ENCODE measurements around the gene GALNT10.

The GALNT10 gene

DNA sequence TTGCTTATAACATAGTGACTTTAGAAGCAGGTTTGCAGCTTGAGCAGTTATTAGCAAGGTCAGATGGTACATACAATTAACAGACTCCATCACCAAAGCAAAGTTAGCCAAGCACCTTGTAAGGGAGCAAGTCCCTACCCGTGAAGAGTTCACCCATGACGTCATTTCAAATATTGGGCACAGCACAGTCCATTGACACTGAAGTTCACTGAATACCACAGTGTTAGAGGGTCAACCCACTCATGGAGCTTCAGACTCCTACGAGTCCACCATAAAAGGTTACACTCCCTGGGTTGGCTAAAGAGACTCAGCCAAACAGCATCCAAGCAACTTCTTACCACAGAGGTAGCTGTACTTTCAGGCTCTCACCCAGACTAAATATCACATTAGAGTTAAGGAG, 77.5 kb downstream of the GALNT10 start:
- no peak for DNase-seq

DNA sequence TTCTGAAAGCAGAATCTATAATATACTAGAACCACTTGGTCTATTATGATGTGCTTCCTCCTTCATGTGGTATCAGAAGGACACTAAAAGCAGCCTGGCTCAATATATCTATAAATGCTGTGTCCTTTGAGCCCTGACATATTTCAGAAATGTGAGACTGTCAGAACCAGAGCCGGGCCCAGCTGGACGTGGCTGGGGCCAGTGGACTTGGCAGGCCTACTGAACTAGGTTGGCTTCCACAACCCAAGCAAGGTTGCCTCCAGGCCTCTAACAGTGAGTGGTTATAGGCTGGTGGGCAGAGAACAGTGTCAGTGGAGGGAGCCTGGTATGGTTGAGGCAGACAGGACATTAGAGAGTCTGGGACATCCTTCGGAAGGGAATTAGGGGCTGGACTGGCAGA, 78.9 kb downstream of the GALNT10 start:
- no peak for DNase-seq

DNA sequence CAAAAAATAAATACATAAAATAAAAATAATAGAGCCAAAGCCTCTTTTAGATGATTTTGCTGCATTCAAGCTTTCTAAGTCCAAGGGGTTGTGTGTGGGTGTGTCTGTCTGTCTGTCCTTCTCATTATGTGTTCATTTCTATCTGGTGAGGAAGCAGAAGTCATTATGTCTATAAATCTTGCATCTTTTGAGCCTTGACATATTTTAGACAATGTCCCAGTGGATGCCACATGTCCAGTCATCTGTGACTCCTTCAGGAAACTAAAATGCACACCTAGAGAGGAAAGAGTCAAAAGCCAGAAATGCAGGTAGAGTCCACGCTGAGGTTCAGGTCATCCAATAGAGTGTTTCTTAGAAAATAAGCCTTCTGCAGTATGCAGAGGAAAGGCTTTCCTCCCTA, 80.9 kb downstream of the GALNT10 start:
- no peak for DNase-seq

DNA sequence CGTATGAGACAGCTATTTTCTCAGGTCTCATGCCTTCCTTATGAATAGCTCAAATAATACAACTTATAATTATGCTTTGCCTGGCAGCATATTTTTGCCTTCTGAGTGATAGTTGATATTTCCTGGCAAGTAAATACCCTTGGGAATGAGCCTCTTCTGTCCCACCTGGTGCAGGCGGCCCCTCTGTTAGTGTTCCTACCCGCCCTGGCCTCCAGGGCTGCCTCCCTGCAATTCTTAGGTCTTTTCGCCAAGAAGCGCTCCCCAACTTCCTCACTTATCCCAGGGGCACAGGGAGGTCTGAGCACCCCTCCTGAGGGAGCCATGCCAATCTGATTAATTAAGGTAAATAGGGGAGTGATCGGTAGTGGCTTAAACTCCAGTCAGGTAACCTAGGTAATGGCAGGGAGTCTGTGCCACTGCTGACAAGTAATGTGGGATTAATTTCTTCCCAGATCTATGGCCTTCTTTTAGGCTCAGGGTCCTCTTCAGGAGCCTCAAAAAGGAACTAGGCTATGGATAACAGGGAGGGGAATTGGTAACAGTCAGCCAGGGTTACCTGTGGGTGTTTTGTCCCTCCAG, 81.5 kb downstream of the GALNT10 start:
- DNase-seq: no peak

DNA sequence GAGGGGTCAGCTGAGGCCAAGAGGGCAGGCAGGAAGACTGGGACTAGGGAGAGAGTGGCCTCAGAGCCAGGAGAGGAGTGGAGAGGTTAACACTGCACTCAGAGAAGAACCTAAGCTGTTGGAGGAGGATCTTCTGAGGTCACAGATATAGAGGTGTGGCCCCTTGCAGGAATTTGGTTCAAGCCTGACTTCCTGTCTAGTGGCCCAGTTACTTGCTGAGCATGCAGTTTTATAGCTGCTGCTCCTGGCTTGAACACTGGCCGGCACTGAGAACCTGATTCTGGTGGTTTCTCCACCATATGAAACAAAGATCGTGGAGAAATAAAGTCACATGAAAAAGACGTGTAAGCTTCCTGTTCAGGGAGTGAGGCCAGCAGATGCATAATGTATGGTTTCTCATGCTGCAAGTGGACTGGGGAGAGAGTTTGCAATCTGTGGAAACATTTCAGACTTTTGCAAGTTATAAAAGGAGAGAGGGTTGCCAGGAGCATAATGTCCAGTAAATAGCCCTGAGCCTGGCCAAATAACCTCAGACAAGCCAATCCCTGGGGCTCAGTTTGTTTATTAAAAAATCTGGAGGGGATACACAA, 82.6 kb downstream of the GALNT10 start:
- peak; percentile 51 for DNase-seq

DNA sequence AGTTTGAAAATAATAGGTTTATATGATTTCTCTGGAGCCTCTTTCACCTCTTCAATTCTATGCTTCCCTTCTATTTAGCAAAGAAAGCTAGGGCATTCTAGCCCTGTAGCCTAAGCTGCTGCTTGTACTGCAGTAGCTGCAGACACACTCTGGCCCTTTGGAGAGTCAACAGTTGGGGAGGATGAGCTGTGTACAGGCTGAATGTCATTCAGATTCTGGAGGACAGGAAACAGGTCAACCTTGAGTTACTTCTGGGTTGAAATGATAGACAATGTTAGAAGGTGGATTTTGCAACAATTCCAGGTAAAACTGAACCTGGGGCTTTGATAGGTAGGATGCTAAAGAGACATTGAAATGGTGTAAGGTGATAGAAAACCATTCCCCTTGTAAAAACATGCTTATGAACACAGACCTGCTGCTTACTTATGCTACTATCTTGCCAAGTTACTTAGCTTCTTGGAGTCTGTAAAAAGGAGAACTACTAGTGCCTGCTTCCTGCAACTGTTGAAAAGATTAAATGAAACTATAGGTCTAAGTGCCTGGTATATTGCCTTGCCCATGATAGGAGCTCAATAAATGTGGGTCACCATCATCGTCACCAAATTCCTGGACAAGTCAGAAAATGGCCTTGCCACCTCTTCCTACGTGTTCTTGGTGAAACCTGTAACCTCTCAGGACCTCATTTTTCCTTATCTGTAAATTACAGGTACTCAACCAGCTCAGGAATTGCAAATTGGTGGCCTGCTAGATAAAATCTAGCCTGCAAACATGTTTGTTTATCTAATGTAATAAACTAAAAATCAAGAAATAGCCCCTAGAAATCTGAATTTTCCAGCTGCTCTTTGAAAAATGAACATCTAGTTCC, 83.7 kb downstream of the GALNT10 start:
- DNase-seq: no peak

DNA sequence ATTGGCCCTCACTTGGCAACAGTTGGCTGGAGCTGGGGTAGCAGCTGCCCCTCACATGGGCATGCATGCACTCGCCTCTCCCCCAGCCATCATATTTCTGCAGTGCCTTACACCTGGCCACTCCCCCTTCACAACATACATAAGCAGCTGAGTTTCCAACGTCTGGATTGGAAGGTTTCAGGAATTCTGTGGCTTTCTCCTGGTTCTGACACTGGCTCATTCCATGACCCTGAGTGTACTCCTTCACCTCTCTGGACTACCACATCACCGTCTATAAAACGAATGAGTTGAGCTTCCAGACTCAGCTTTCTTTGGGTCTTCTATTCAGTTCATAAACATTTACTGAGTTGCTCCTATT, 84.3 kb downstream of the GALNT10 start:
- no peak for DNase-seq

DNA sequence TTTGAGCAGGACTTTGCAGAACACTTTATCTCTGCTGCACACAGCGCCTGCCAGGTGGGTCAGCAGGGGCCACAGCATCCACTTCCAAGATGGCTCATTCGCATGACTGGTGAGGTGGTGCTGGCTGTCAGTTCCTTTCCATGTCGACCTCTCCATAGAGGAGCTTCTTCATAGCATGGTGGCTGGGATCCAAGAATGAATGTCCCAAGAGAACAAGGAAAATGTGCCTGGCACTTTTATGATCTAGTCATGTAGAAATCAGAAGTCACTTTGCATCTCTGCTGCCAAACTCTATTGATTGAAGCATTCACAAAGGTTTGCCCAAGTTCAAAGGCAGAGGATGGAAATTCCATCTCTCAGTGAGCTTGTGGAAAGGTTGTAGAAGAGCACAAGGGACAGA, 85.0 kb downstream of the GALNT10 start:
- no peak for DNase-seq

DNA sequence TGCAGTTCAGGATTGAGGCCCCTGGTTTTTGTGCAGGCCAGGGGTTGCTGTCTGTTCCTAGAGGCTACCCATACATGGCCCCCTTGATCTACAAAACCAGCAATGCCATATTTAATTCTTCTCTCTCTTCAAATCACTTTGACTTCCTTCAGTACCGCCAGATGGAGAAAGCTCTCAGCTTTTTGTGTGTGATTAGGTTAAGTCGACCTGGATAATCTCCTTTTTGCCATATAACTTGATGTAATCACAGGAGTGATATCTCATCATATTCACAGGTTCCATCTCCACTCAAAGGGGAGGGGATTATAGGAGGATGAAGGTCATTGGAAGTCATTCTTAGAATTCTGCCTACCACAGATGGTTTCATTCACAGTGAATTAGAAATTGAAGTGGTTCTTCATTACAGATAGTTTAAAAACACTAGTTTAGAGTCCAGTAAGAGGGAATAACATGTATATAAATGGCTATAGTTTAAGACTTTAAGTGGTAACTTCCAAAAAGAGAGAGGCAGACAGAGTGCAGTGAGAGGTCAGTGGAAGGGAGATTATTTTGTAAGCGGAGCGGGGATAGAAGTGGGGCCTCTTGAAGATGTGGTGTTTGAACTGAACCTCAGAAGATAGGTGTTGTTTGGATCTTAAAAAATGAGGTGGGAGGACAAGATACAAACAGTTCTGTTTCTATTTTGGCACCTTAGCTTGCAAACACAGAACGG, 85.9 kb downstream of the GALNT10 start:
- no peak for DNase-seq

DNA sequence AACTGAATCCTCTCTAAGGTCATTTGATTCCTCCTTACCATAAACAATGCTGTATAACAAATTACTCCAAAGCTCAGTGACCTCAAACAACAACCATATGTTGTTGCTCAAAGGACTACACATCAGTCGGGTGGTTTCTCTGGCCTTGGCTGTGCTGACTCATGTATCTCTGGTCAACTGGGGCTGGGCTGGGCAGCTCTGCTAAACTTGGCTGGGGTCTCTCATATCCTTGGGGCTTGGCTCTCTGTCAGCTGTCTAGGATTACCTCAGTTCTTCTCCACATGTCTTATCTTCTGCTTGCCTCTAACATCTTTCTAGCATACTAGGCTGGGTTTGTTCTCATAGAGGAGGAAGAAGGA, 86.4 kb downstream of the GALNT10 start:
- DNase-seq: no peak

DNA sequence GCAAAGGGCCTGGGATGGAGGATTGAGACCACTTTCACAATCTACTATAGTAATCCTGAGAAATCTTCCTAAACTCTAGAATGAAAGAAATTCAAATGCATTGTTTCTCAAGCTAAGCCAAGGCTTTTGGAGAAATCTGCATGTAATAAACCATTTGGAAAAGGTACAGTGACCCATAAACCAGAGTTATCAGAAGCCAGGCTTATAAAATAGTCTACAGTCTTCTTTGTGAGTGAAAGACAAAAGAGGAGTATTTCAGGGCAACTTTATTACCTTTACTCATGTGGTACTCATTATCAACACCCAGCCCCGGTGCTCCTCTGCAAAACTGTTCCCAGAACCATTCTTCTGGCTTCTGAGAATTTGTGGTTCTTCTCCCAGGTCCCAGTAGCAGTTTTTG, 87.0 kb downstream of the GALNT10 start:
- DNase-seq: no peak

DNA sequence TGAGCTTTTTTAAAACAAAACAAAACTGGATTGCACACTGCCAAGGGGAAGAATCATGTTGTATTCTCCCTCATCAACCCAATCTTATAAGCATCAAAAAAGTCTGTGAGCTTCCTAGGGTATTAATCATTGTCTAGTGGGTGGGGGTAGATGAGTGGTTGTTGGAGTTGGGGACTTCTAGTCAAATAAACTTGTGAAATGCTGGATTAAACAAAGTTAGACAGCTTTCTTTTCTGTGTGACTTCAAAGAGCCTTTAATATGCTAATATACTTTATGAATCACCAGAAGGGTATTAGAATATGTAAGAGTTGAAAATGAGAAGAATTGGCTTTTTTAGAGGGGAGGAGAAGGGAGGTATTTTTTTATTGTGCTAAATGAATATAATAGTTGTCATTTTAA, 87.7 kb downstream of the GALNT10 start:
- DNase-seq: no peak

DNA sequence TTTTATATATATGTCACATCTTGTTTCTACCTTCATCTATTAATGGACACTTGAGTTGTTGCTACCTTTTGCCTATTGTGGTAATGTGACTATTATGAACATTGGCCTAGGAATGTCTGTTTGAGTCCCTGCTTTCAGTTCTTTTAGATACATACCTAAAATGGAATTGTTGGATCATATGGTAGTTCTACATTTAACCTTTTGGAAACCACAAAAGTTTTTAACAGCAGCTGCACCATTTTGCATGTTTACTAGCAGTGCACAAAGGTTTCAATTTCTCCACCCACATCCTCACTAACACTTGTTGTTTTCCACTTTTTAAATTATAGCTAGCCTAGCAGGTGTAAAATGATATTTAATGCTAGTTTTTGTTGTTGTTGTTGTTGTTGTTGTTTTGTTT, 88.4 kb downstream of the GALNT10 start:
- no peak for DNase-seq

DNA sequence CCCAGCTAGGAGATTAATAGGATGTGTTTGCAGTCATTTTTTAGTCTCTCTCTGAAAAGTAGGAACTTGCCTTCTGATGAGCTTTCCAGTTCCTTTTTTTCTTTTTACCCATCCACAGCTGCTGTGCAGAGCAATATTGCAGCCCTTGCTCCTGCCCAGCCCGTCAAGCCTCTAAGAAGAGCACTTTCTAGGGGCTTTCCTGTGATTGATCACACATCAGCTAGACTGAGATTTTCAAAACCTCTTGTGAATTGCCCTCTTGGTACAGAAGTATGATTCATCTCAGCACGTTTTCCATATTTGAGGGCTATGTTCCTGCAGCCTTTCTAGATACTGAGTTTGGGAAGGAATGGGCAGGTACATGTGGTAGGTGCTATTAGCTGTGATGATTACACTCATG, 93.9 kb downstream of the GALNT10 start:
- peak; percentile 3 for DNase-seq

DNA sequence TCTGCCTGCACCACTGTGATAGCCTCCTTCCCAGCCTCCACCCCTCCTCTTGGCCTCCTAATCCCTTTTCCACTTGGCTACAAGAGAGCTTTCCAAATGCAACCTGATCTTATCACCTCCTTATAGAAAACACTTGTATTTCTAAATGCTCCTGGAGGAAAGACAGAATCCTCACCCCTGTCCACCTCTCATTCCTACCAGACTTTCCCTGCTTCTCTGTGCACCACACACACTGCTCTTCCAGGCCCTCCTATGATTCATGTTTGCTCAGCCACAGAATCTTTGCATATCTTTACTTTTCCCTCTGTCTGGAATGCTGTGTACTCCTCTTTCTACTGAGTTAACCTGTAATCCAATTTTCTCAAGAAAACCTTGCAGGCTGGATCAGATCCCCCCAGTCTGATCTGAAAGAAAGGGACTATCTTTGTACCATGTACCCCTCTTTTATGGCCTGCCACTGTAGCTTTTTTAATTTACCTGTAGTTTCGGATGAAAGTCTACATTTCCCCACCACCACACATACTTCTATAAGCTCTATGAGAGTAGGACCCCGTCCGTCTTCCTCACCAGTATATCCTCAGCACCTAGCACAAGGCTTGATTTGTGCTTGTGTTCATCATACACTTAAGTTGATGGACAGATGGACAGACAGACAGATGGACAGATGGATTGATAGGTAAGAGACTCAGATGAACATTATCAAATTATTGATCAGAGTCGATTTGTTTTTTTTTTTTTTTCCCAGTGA, 95.3 kb downstream of the GALNT10 start:
- no peak for DNase-seq

DNA sequence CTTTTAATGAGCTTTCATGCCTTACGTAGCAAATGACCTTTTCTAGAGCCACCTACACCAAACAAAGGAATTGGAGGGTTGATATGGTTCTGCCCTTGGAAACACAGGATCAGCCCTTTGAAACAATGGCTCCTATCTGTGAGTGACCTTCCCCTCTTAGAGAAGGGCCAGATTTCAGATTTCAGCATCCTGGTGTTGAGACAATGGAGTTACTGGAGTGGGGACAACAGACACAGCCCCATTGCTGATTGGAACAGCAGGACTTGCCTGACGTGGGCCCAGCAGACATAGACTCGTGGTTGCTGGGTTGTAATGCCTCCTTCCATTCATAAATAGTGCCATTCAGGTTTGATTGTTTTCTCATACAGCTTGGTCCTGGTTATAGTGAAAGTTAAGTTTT, 96.0 kb downstream of the GALNT10 start:
- DNase-seq: no peak

DNA sequence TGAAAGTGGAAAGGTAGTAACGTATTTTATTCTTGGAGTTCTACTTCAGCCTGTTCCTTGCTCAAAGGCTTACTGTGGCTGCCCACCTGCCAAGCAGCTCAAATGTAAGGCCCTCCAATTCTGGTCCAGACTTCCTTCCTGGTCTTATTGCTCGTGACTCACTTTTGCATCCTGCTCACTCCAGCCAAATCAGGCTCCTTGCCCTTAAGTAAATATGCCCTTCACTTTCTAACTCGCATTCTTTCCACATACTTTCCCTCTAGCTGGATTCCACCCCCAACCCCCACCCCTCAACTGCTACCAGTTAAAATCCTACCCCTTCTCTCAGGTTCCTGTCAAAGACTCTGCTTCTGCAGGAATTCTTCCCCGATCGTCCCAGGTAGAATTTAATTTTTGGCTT, 96.6 kb downstream of the GALNT10 start:
- no peak for DNase-seq

DNA sequence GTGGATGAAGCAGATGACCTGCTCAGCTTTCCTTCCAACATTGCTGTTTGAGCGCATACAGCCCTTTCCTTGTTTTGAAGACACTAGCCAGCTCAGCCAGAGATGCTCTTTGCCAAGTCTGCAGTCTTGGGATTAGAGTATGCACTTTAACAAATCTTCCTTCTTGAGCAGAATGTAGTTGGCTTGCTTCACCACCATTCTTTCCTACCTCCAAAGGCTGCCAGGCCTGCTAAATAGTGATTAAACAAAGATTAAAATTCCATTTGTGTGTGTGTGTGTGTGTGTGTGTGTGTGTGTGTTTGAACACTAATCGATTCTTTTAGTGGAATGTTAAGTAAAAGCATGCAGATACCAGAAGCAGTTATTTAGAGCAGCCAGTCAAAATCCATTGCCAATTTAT, 97.6 kb downstream of the GALNT10 start:
- no peak for DNase-seq

DNA sequence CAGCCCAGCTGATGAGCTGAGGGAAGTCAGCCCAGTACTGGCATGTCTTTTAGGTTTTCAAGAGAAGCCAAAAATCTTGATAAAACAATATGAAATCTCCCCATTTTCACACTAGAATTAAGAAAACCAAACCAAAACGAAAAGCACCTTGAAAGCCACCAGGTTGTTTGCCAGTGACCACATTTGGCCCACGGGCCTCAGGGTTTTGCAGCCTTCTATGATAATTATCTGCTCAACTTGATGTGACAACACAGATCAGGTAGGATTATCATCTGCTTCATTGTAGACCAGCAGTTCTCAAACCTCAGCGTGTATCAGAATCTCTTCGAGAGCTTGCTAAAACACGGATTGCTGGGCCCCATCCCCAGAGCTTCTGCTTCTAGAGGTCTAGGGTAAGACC, 101.4 kb downstream of the GALNT10 start:
- no peak for DNase-seq

DNA sequence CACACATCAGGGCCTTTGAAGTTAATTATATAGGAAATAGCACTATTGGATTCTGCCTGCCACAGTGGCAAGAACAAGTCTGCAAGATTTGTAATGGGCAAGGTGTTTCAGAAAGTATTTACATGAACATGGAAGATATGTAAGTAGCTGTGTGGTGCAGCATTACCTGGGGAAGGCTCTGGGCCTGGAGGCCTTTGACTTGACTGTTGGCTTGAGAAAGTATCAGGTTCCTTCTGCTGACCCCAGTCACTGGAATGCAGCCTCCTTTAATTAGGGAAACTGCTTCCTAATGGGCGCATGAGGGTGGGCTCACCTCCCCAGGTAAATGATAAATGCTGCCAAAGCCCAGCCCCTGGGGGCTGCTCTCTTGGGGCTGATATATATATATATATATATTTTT, 102.7 kb downstream of the GALNT10 start:
- no peak for DNase-seq

DNA sequence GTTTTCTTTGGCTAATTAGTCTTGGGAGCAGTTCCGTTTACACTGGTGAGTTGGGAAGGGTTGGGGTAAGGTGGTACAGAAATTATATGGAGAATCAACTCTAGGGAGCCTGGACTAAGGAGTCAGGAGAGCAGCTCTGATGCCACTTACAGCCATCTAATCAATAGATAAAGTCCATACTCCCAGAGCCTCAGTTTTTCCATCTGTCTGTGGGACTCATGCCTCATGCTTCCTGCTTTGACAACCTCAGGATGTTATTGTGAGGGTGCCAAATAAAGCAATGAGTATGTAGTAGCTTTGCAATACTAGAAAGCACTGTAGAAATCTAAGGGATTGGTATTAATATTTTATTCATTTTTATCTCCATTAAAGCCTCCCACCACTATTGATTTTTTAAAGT, 105.0 kb downstream of the GALNT10 start:
- no peak for DNase-seq

DNA sequence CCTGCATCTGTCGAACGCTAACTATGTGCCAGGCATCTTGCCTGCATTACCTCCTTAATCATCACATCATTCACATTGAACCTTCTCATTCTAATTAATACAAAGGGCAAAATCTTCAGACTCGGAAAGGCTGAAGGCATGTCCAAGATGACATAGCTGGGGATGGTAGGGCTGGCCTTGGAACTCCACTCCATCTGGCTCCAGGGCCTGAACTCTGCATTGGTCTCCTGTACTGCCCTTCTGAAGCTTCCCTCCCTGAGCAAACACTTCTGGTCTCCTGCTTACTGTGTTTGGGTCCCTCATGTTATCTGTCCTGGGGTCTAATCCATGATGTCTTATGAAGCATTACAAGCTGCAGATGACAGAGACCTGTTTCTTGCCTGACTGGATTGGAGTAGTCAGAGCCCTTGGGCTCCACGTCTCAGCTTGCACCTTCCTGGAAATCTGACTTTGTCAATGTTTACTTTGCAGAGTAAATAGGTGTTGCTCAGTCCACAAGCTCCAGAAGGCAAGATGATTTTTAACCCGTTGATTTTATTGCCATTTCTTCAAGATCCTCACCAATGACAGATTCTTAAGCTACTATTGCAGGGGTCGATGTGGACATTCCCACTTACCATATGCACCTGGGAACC, 106.1 kb downstream of the GALNT10 start:
- no peak for DNase-seq

DNA sequence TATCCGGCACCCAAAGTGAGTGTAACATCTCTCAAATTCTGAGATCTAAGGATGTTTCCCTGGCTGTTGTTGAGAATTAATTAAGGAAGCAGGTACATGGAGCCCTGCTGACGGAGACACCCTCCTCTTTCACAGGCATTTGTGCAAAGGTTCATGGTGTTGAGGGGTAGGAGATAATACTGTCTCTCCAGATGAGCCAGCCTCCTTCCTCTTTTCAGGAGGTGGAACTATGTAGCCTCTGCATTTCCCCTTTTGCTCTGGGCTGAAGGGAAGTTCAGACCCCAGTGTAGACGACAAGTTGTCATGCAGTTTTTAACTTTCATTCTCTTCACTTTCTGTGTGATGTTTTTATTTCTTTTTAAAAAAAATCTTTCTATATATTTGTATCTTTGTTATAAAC, 107.5 kb downstream of the GALNT10 start:
- DNase-seq: no peak
